Measurements from ENCODE around the gene PRADC1.
A peak's percentile ranks its signal among the peaks of the same experiment; 100 is the strongest.
"Not testable (repeated sequence)": the region's sequence is repeated elsewhere in the genome, so short reads cannot be mapped to it uniquely, and the experiment has no call there.

PRADC1 gene

GRCh38 chr2:73233154-73233931 is at the start of gene PRADC1:
TSS of gene PRADC1 (minus strand) at chr2:73233239. CDS start at chr2:73233160, 79 bp downstream.
- peak; percentile 99 for DNase-seq

DNA sequence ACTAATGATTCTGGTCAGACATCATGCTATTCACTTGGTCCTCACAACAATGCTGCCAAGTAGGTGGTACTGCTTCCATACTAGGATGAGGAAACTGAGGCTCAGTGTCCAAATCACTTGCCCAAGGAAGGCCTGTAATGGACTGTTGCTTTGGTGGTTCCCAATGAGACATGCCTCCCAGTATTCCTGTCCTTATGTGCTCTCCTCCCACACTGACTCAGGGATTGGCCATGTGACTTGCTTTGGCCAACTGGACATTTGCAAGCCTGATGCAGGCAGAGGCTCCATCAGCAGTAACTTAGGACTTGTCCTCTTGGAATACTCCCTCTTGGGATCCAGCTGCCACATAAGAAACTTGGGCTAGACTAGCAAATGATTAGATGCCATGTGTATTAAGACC is 48.2 kb upstream of the PRADC1 start:
- no peak for DNase-seq

DNA sequence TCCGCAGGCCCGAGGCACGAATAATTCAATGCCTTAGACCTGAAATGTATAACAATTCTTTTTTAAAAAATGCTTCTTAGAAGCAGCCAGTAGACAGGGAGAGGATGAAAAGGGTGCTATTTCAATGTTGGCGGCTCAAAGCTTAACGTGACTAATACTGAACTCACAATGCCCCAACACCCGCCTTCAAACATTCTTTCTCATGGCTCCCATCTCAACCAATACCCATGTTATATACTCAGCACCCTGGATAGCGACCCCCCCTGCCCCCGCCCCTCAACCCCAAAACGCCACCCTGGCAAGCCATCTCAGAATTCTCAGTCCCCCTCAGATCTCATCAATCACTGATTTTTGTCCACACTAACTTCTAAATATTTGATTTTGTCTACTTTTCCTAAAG is 46.8 kb upstream of the PRADC1 start:
- DNase-seq, result no peak

DNA sequence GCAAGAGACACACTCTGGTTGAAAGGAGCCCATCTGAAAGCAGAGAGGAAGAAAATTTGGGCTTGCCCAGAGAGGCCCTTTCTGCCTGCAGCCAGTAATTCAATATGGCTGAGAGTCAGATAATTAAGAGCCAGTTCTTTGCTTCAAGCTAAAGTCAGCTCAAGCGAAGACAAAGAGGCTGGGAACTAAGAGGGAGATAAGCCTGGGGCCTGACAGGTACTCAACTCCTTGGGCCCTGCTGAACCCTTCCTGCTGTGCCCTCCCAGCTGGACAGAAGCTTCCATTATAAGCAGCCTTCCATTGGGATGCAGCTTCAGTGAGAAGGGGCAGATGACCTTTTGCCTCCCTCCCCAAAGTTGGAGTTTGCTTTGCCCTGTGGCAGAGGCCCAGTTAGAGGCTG is 39.2 kb upstream of the PRADC1 start:
- DNase-seq, result no peak

GRCh38 chr2:73269686-73270465 is 36.8 kb upstream of the PRADC1 start:
- no peak for DNase-seq

- no peak for DNase-seq
Measured at GRCh38 chr2:73268830-73269685, 36.0 kb upstream of the PRADC1 start.

DNA sequence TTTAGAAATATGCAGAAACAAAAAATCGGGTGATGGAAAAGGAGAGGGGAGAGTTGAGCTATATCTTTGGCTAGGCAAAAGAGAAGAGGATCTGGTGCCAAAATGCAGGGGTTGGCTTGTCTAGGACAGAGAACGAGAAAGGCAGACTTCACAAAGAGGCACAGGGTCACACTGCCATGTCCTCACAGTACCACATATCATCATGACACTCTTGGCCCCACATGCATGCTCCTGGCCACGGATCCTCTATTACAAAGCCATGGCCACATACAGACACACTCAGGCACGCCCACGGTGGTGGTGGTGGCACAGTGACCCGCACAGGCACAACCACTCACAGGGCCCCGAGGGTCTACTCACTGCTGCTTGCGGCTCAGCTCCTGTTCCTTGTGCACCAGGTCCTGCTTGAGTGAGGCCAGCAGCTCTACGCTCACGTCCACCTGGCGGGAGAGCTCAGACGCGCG is 35.4 kb upstream of the PRADC1 start:
- no peak for DNase-seq

DNA sequence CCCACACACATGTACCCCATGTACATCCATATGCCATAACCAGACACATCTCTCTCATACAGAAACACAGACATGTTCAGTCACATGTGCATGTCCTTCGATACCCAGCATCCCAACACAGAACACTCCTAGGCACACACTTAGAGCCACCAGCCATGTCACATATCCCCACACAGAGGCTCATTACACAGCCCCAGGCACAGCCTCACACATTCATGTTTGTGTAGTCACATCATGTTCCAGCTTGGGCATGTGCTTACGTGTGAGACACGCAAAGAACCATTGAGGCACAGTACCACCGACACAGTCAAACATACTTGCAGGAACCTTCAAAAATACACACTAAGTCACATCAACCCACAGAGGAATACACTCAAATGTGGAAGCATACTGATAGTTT is 34.0 kb upstream of the PRADC1 start:
- no peak for DNase-seq

- DNase-seq, result no peak
Measured at GRCh38 chr2:73266061-73266901, 33.2 kb upstream of the PRADC1 start.

- DNase-seq, result no peak
Measured at GRCh38 chr2:73265298-73266060, 32.4 kb upstream of the PRADC1 start.

DNA sequence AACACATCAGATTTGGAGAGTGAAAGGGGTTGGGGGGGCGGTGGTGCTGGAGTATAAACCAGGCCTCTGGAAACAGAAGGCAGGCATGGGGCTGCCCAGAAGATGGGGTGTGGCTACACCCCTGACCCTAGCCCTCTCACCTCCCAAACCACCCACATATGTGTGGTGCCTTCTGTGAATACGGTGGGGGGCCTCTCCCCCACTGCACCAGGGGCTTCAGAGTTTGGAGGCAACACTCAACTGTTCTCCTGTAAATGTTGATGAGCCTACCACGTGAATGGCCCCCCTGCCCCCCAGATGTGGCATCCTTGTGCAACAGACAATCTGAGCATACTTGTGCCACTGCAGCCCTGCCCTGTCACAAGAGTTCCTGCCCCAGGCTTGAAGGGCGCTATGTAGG is 31.7 kb upstream of the PRADC1 start:
- no peak for DNase-seq

DNA sequence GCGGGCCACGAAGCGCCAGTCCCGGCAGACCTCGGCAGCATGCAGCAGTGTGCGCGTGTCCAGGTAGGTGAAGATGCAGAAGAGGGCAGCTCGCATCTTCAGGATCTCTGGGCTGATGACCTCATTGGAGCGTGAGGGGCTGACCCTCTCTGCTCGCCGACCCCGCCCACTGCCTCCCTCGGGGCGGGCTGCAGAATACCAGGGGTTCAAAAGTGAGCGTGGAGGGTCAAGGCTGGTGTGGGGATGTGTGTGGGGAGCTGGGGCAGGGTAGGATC is 31.2 kb upstream of the PRADC1 start:
- DNase-seq, result no peak

- no peak for DNase-seq
Measured at GRCh38 chr2:73263540-73264331, 30.7 kb upstream of the PRADC1 start.

GRCh38 chr2:73262691-73263429 is 29.8 kb upstream of the PRADC1 start:
- DNase-seq, result not testable (repeated sequence)

GRCh38 chr2:73262108-73262651 is 29.1 kb upstream of the PRADC1 start:
- no peak for DNase-seq

DNA sequence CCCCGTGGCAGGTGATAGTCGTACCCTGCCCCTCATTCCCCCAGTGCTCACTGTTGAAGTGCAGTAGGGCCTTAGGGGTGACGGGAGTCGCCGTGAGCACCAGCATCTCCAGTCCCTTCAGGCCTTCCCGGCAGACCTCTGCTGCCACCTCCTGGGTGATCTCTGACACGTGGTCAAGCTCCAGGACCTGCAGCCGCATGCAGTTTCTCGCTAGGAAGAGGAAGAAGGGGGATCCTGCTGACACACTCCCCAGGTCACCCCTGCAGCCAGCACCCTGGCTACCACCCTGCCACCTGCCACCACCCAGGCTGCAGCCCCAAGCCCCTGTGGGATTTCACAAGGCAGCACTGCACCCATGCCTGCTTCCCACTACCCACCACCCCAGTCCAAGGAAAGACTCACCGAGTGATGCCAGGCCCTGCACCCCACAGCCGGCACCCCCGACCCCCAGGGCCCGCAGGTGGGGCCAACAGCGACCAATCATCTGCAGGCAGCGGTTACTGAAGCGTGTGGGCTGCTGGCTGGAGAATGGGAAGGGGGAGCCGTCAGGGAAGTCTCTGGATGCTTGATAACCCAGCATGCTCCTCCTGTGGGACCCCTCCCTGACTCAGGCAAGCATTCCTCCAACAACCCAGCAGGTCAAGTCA is 27.4 kb upstream of the PRADC1 start:
- DNase-seq, result peak; percentile 23

- DNase-seq, result no peak
Measured at GRCh38 chr2:73259704-73260337, 26.8 kb upstream of the PRADC1 start.

DNA sequence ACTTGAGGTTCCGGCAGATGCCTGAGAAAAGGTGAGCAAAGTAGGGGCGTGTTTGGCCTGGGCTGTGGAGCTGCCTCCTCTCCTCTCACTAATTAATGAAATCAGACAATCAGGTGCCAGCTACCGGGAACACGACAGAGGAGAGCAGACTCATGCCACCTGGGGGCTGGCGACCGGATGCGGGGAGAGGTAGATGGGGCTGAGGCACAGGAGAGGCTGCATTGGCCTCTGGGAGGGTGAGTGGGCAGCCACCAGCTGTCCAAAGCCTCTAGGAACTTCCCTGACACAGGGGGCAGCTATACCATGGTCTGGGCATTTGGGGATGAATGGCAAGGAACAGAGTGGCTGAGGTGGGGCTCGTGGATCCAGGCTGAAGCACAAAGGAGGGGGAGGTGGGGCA is 26.2 kb upstream of the PRADC1 start:
- DNase-seq, result no peak

- DNase-seq, result no peak
Measured at GRCh38 chr2:73258913-73259215, 25.8 kb upstream of the PRADC1 start.
